ENCODE measurements around the gene LRCH1. TPM values are rescaled to one million over a fixed set of nuclear protein-coding genes. Genes with fewer than 3 reads are reported as not detected.

LRCH1 gene
- total RNA-seq, 2 experiments from 2014 or later = 17.4 to 18.2 TPM

- Mint-ChIP-seq H3K27ac (no peak overlapping the region), H3K4me1 (peaks cover 21% of the 10 kb centered on the region), H3K36me3 (ENCODE audit: low read depth) (no peaks in the 10 kb centered on the region), H3K27me3 (no peaks in the 10 kb centered on the region), H3K4me3 (no peak overlapping the region), H3K9me3 (no peaks in the 10 kb centered on the region)
- CTCF ChIA-PET = no interaction called here
- no peak for DNase-seq
- POLR2A ChIA-PET = no interaction called here
These were observed 91.8 kb downstream of the LRCH1 start for GRCh38 chr13:46644816-46645215.

- H3K27ac Mint-ChIP-seq = no peak overlapping the region
- H3K4me3 Mint-ChIP-seq = no peak overlapping the region
- no peaks in the 10 kb centered on the region for H3K9me3 Mint-ChIP-seq
- CTCF ChIA-PET = no interaction called here
- DNase-seq = no peak
- H3K4me1 Mint-ChIP-seq = peaks cover 26% of the 10 kb centered on the region
- peaks cover 12% of the 10 kb centered on the region for H3K36me3 Mint-ChIP-seq (ENCODE audit: low read depth)
- no peaks in the 10 kb centered on the region for H3K27me3 Mint-ChIP-seq
- POLR2A ChIA-PET = interaction anchor here (0.6 to 0.7 kb wide), 3 partner anchors 30 to 70 kb away, joined by 4 to 11 read pairs (median 6); no protein-coding TSS in a partner anchor
These were observed 94.6 kb downstream of the LRCH1 start for GRCh38 chr13:46647512-46648065.

DNA sequence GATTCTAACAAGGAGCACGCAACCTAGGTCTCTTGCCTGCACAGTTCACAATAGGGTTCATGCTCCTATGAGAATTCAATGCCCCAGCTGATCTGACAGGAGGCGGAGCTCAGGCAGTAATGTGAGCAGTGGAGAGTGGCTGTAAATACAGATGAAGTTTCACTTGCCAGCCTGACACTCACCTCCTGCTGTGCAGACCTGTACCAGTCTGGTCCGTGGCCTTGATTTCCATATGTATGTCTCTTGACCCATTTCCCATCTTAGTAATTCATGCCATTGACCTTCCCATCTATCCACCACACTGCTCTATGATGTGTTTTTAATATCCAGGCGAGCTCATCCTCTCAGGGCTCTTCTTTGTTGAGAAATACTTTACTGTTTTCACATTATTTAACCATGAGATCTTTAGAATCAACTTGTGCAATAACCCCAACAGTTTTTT is 95.2 kb downstream of the LRCH1 start:
- H3K27me3 Mint-ChIP-seq = no peaks in the 10 kb centered on the region
- DNase-seq = peak; percentile 22
- H3K27ac Mint-ChIP-seq = no peak overlapping the region
- CTCF ChIA-PET = no interaction called here
- no peak overlapping the region for H3K4me3 Mint-ChIP-seq
- POLR2A ChIA-PET = no interaction called here
- peaks cover 27% of the 10 kb centered on the region for H3K4me1 Mint-ChIP-seq
- H3K36me3 Mint-ChIP-seq (ENCODE audit: low read depth) = peaks cover 16% of the 10 kb centered on the region
- no peaks in the 10 kb centered on the region for H3K9me3 Mint-ChIP-seq

GRCh38 chr13:46649816-46650215 is 96.8 kb downstream of the LRCH1 start:
- no peak for DNase-seq
- Mint-ChIP-seq H3K4me1 (peaks cover 32% of the 10 kb centered on the region), H3K27me3 (no peaks in the 10 kb centered on the region), H3K9me3 (no peaks in the 10 kb centered on the region), H3K27ac (no peak overlapping the region), H3K36me3 (ENCODE audit: low read depth) (peaks cover 16% of the 10 kb centered on the region), H3K4me3 (no peak overlapping the region)
- CTCF ChIA-PET = interaction anchor here (0.6 kb wide), 1 partner anchor 21 kb away, joined by 3 read pairs; no protein-coding TSS in a partner anchor
- POLR2A ChIA-PET = no interaction called here

DNA sequence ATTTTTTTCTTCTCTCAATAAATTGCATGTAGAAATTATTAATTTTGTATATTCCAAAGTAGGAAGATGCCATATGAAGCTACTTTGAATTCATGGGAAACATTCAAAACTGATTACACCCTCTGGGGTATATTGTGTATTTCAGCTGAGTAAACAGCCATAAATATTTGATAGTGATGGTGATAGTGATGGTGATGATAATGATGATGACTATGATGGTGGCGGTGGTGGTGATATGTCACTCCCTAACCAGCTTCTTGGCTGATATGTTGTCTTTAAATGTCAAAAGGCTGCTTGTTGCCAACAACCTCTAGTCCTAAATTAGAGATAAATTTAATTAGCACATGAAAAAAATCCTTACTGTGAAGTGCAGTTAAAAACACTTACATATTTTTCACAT is 102.0 kb downstream of the LRCH1 start:
- Mint-ChIP-seq H3K36me3 (ENCODE audit: low read depth) (peaks cover 18% of the 10 kb centered on the region), H3K4me3 (no peak overlapping the region), H3K9me3 (no peaks in the 10 kb centered on the region), H3K27me3 (no peaks in the 10 kb centered on the region), H3K4me1 (peaks cover 54% of the 10 kb centered on the region), H3K27ac (no peak overlapping the region)
- CTCF ChIA-PET = interaction anchor here (0.9 to 1.4 kb wide), 3 partner anchors 8 to 103 kb away, joined by 3 read pairs; no protein-coding TSS in a partner anchor
- POLR2A ChIA-PET = interaction anchor here (0.6 kb wide), 1 partner anchor 145 kb away, joined by 3 read pairs; no protein-coding TSS in a partner anchor
- no peak for DNase-seq

DNA sequence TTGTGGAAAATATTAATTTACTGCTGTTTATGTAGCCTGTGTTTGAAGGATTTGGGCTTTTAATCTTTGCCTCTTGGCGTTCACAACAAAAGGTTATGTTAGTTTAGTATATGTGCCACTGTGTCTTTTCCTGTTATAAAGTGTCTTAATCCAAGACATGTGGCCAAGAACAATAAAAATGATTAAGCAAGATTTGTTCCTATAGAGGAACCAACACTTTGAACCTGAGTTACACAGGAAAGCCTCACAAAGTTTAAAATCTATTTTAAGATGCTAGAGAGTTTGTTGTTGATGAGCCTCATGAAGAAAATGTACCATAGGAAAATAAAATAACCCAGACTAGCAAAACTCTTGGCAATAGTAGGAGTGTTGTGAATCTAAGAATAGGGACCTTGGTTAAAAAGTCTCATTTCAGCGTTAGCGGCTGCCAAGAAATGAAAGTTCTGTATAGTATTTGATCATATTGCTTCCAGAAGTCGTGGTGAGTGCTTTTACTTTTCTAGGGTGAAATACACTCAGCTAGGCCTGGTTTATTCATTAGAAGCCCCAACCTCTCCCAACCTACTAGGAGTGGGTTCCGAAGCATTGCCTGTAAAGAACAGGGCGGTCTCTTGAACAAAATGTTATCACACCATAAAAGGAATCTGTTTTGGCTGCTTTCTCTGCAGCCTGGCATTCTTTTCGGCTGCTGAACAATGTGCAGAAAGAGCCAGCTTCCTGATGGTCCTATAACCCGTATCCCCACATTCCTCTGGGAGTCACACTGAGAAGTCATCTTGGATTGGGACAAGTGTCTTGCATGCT is 102.6 kb downstream of the LRCH1 start:
- Mint-ChIP-seq H3K36me3 (ENCODE audit: low read depth) (peaks cover 19% of the 10 kb centered on the region), H3K9me3 (no peaks in the 10 kb centered on the region), H3K4me3 (peak overlapping the region; percentile 5), H3K27ac (peak overlapping the region; percentile 84), H3K4me1 (peaks cover 50% of the 10 kb centered on the region), H3K27me3 (no peaks in the 10 kb centered on the region)
- ChIA-PET POLR2A (no interaction called here), CTCF (interaction anchor here (0.9 to 1.4 kb wide), 4 partner anchors 7 to 104 kb away, joined by 3 read pairs; no protein-coding TSS in a partner anchor)
- DNase-seq = no peak

- Mint-ChIP-seq H3K9me3 (no peaks in the 10 kb centered on the region), H3K36me3 (ENCODE audit: low read depth) (peaks cover 19% of the 10 kb centered on the region), H3K27ac (peak overlapping the region; percentile 75), H3K27me3 (no peaks in the 10 kb centered on the region), H3K4me3 (no peak overlapping the region), H3K4me1 (peaks cover 46% of the 10 kb centered on the region)
- POLR2A ChIA-PET = interaction anchor here (0.7 kb wide), 1 partner anchor 18 kb away, joined by 4 read pairs; no protein-coding TSS in a partner anchor
- no peak for DNase-seq
- CTCF ChIA-PET = no interaction called here
These were observed 103.8 kb downstream of the LRCH1 start for GRCh38 chr13:46656786-46657185.

- Mint-ChIP-seq H3K36me3 (ENCODE audit: low read depth) (peaks cover 10% of the 10 kb centered on the region), H3K27ac (no peak overlapping the region), H3K4me3 (no peak overlapping the region), H3K9me3 (no peaks in the 10 kb centered on the region), H3K27me3 (no peaks in the 10 kb centered on the region), H3K4me1 (peaks cover 51% of the 10 kb centered on the region)
- CTCF ChIA-PET = no interaction called here
- POLR2A ChIA-PET = no interaction called here
- DNase-seq = no peak
These were observed 106.6 kb downstream of the LRCH1 start for GRCh38 chr13:46659413-46660065.

DNA sequence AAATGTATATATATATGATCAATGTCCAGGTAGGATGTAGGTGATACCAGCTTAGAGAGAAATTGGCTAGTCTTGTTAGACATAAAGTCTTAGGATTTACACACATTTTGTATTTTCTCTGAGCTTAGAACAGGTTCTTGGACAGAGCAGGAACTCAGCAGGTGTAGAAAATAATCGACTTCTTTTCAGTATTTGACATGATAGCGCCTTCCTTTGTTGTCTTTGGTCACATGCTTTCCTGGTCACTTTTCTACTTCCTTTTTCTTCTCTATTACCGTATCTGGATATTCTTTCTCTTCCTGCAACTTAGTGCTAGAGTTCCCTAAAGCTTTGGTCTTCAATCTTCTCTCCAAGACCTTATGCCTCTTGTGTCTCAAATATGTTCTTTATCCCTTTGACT is 107.4 kb downstream of the LRCH1 start:
- CTCF ChIA-PET = interaction anchor here (0.7 kb wide), 1 partner anchor 80 kb away, joined by 3 read pairs; no protein-coding TSS in a partner anchor
- H3K9me3 Mint-ChIP-seq = no peaks in the 10 kb centered on the region
- H3K4me1 Mint-ChIP-seq = peaks cover 49% of the 10 kb centered on the region
- no peak overlapping the region for H3K4me3 Mint-ChIP-seq
- POLR2A ChIA-PET = no interaction called here
- peaks cover 10% of the 10 kb centered on the region for H3K36me3 Mint-ChIP-seq (ENCODE audit: low read depth)
- H3K27ac Mint-ChIP-seq = no peak overlapping the region
- DNase-seq = no peak
- H3K27me3 Mint-ChIP-seq = no peaks in the 10 kb centered on the region

- Mint-ChIP-seq H3K27ac (no peak overlapping the region), H3K27me3 (no peaks in the 10 kb centered on the region), H3K4me3 (no peak overlapping the region), H3K4me1 (peaks cover 49% of the 10 kb centered on the region), H3K36me3 (ENCODE audit: low read depth) (peaks cover 10% of the 10 kb centered on the region), H3K9me3 (no peaks in the 10 kb centered on the region)
- ChIA-PET CTCF (interaction anchor here (0.7 kb wide), 1 partner anchor 79 kb away, joined by 3 read pairs; no protein-coding TSS in a partner anchor), POLR2A (no interaction called here)
- no peak for DNase-seq
These were observed 107.9 kb downstream of the LRCH1 start for GRCh38 chr13:46660857-46661256.

- Mint-ChIP-seq H3K4me1 (peaks cover 52% of the 10 kb centered on the region), H3K36me3 (ENCODE audit: low read depth) (peaks cover 10% of the 10 kb centered on the region), H3K4me3 (no peak overlapping the region), H3K9me3 (no peaks in the 10 kb centered on the region), H3K27ac (no peak overlapping the region), H3K27me3 (no peaks in the 10 kb centered on the region)
- no peak for DNase-seq
- CTCF ChIA-PET = interaction anchor here (0.6 to 1.2 kb wide), 4 partner anchors 8 to 375 kb away, joined by 3 read pairs; no protein-coding TSS in a partner anchor
- POLR2A ChIA-PET = no interaction called here
These were observed 109.7 kb downstream of the LRCH1 start for GRCh38 chr13:46662690-46663089.

DNA sequence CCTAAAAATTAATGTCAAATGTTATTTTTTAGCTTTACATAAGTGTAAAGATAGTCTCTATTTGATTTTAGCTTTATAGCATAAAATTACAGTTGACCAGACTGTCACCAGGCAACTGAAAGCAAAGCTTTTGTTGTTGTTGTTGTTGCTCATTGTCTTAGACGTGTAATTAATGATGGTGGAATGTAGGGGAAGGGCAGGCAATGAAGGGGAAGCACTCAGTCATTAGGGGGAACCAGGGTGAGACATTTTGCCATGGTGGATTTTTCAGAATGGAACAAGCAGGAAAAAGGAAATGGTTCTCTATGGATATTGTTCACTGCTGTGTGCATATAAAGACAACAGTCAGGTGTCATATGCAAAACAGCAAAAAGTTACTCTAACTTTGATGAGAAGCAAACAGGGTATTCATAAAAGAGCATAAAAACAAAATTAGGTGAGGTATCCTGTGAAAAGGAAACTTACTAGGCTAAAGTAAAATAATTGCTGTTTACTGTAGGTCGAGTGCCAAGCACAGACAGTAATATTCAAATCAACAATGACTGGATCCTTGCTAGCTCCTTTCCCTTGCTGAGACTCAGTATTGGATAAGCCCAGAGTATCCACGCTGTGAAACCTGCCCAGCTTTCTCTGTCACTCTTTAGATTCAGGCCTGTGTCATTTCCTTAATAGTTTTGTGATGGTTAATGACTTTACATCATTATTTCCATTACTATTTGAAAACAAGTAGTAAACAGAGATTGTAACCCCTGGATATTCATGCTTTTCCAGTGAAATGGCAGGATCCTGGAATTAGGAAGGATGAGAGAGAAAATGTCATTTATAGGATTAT is 110.5 kb downstream of the LRCH1 start:
- ChIA-PET POLR2A (no interaction called here), CTCF (interaction anchor here (0.8 to 1.2 kb wide), 3 partner anchors 9 to 10 kb away, joined by 3 read pairs; no protein-coding TSS in a partner anchor)
- Mint-ChIP-seq H3K4me3 (no peak overlapping the region), H3K9me3 (no peaks in the 10 kb centered on the region), H3K27me3 (no peaks in the 10 kb centered on the region), H3K36me3 (ENCODE audit: low read depth) (peaks cover 10% of the 10 kb centered on the region), H3K4me1 (peaks cover 56% of the 10 kb centered on the region), H3K27ac (no peak overlapping the region)
- DNase-seq = no peak
